ENCODE results near the gene C1QL3. TPM values are rescaled to one million over a fixed set of nuclear protein-coding genes. Genes with fewer than 3 reads are reported as not detected.

C1QL3 gene
- total RNA-seq, 1 donor from 2014 or later, result 3.4 TPM

- Mint-ChIP-seq H3K27ac (no peak overlapping the region), H3K27me3 (peaks cover 32% of the 10 kb centered on the region), H3K4me1 (ENCODE audit: unreplicated experiment) (no peaks in the 10 kb centered on the region), H3K4me3 (no peak overlapping the region), H3K9me3 (no peaks in the 10 kb centered on the region), H3K36me3 (no peaks in the 10 kb centered on the region)
- DNase-seq (ENCODE audit: extremely low spot score, unreplicated experiment), result no peak
- no peak for TF ChIP-seq CTCF (conservative IDR thresholded peaks at IDR 0.05)
These were observed 37.6 kb upstream of the C1QL3 start for GRCh38 chr10:16559236-16559773.

GRCh38 chr10:16547973-16548372, 26.3 kb upstream of the C1QL3 start:
- TF ChIP-seq CTCF (conservative IDR thresholded peaks at IDR 0.05), result no peak
- DNase-seq (ENCODE audit: extremely low spot score, unreplicated experiment), result no peak
- Mint-ChIP-seq H3K27me3 (peaks cover 22% of the 10 kb centered on the region), H3K4me1 (ENCODE audit: unreplicated experiment) (no peaks in the 10 kb centered on the region), H3K4me3 (no peak overlapping the region), H3K27ac (no peak overlapping the region), H3K9me3 (peaks cover 4% of the 10 kb centered on the region), H3K36me3 (no peaks in the 10 kb centered on the region)

GRCh38 chr10:16545116-16545736, 23.5 kb upstream of the C1QL3 start:
- no peak for DNase-seq (ENCODE audit: extremely low spot score, unreplicated experiment)
- H3K9me3 Mint-ChIP-seq, result peaks cover 4% of the 10 kb centered on the region
- TF ChIP-seq CTCF (conservative IDR thresholded peaks at IDR 0.05), result peak; percentile 80
- H3K36me3 Mint-ChIP-seq, result no peaks in the 10 kb centered on the region
- peaks cover 25% of the 10 kb centered on the region for H3K27me3 Mint-ChIP-seq
- no peaks in the 10 kb centered on the region for H3K4me1 Mint-ChIP-seq (ENCODE audit: unreplicated experiment)
- H3K4me3 Mint-ChIP-seq, result no peak overlapping the region
- no peak overlapping the region for H3K27ac Mint-ChIP-seq

- Mint-ChIP-seq H3K4me3 (no peak overlapping the region), H3K36me3 (no peaks in the 10 kb centered on the region), H3K27me3 (peaks cover 29% of the 10 kb centered on the region), H3K9me3 (peaks cover 4% of the 10 kb centered on the region), H3K27ac (no peak overlapping the region), H3K4me1 (ENCODE audit: unreplicated experiment) (no peaks in the 10 kb centered on the region)
- no peak for DNase-seq (ENCODE audit: extremely low spot score, unreplicated experiment)
- TF ChIP-seq CTCF (conservative IDR thresholded peaks at IDR 0.05), result no peak
These were observed 22.9 kb upstream of the C1QL3 start for GRCh38 chr10:16544591-16544990.

GRCh38 chr10:16544099-16544498, 22.4 kb upstream of the C1QL3 start:
- Mint-ChIP-seq H3K4me1 (ENCODE audit: unreplicated experiment) (no peaks in the 10 kb centered on the region), H3K27me3 (peaks cover 29% of the 10 kb centered on the region), H3K36me3 (no peaks in the 10 kb centered on the region), H3K9me3 (peaks cover 4% of the 10 kb centered on the region), H3K4me3 (no peak overlapping the region), H3K27ac (no peak overlapping the region)
- DNase-seq (ENCODE audit: extremely low spot score, unreplicated experiment), result no peak
- no peak for TF ChIP-seq CTCF (conservative IDR thresholded peaks at IDR 0.05)
